Measurements from ENCODE around the gene NAT8. TPM values are rescaled to one million over a fixed set of nuclear protein-coding genes. Genes with fewer than 3 reads are reported as not detected.
"Not testable (repeated sequence)": the region's sequence is repeated elsewhere in the genome, so short reads cannot be mapped to it uniquely, and the experiment has no call there.

The NAT8 gene
- total and polyA plus RNA-seq, 8 donors: 0.09 TPM; not detected in 7

DNA sequence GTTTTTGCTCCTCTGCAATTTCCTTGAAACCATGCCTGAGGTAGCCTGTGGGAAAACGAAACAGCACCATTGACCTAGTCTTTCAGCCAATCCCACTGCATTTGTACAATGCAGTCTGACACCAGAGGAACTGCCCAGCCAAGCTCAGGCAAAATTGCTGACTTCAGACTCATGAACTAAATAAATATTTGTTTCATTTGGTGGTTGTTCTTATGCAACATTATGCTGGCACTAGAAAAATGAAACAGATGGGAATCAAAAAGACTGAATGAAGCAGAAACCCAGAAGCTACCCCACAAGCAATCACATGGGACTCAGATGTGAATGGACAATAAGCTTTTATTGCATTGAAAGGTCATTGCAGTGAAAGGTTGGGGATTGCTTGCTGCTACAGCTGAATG is 1.7 kb downstream of the NAT8 start:
- Histone ChIP-seq H3K36me3 (no peaks in the 10 kb centered on the region), H3K4me3 (no peak overlapping the region), H3K4me1 (peaks cover 3 to 6% (median 6%) of the 10 kb centered on the region in 3 donors), H3K27me3 (no peaks in the 10 kb centered on the region), H3K9me3 (no peaks in the 10 kb centered on the region), H3K27ac (no peak overlapping the region)
- 12% methylated on average over 1 of the region's 1 CpG for WGBS, 2 donors
- DNase-seq: peak in 2 of 6 donors; percentile 22 to 24
- ATAC-seq: peak; percentile 80 to 95 (median 90)
- TF ChIP-seq, protein P1, sequence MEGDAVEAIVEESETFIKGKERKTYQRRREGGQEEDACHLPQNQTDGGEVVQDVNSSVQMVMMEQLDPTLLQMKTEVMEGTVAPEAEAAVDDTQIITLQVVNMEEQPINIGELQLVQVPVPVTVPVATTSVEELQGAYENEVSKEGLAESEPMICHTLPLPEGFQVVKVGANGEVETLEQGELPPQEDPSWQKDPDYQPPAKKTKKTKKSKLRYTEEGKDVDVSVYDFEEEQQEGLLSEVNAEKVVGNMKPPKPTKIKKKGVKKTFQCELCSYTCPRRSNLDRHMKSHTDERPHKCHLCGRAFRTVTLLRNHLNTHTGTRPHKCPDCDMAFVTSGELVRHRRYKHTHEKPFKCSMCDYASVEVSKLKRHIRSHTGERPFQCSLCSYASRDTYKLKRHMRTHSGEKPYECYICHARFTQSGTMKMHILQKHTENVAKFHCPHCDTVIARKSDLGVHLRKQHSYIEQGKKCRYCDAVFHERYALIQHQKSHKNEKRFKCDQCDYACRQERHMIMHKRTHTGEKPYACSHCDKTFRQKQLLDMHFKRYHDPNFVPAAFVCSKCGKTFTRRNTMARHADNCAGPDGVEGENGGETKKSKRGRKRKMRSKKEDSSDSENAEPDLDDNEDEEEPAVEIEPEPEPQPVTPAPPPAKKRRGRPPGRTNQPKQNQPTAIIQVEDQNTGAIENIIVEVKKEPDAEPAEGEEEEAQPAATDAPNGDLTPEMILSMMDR (IDR thresholded peaks at IDR 0.05): no peak
- intact Hi-C loops (cut with DNase I): no loop called here
- FAIRE-seq: no peak

DNA sequence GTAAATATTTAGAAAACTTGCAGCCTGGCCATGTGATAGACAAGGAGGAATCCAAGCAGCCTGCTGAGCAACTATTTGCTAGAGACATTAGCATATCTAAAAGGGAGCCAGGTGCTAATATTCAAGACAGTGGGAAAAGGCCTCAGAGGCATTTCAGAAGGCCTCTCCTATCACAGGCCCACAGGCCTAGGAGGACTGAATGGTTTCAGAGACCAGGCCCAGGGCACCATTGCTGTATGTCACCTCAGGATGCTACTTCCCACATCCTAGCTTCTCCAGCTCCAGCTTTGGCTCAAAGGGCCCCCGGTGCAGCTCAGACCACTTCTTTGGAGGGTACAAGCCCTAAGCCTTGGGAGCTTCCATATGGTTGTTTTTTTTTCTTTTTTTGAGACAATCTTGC is 3.8 kb downstream of the NAT8 start:
- Histone ChIP-seq H3K27ac (no peak overlapping the region), H3K4me1 (peaks cover 3 to 6% (median 6%) of the 10 kb centered on the region in 3 donors), H3K36me3 (no peaks in the 10 kb centered on the region), H3K9me3 (no peaks in the 10 kb centered on the region), H3K27me3 (no peaks in the 10 kb centered on the region), H3K4me3 (no peak overlapping the region)
- intact Hi-C loops (cut with DNase I): no loop called here
- ATAC-seq (no peak), DNase-seq (no peak), FAIRE-seq (no peak)
- 94 to 100% methylated on average over 1 of the region's 1 CpG for WGBS, 2 donors
- TF ChIP-seq, protein P1 (IDR thresholded peaks at IDR 0.05): no peak

DNA sequence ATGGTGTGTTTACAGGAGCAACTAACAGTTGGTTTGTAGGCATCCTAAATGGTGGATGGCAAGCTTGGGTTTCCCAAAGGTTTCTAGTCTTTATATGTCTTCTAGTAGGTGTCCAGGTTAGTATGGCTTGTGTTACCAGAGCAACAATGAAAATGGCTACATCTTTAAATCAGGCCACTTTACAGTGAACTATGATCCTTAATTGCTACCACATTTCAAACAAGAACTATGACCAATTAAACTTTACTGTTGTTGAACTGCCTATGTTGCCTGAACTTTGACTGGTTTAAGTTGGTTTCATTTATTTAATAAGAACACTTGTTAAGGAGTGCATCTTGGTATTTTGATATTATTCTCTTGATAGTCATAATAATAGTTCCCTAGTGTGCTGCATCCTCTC is 5.2 kb downstream of the NAT8 start:
- ATAC-seq; intact Hi-C loops (cut with DNase I): not testable (repeated sequence)

DNA sequence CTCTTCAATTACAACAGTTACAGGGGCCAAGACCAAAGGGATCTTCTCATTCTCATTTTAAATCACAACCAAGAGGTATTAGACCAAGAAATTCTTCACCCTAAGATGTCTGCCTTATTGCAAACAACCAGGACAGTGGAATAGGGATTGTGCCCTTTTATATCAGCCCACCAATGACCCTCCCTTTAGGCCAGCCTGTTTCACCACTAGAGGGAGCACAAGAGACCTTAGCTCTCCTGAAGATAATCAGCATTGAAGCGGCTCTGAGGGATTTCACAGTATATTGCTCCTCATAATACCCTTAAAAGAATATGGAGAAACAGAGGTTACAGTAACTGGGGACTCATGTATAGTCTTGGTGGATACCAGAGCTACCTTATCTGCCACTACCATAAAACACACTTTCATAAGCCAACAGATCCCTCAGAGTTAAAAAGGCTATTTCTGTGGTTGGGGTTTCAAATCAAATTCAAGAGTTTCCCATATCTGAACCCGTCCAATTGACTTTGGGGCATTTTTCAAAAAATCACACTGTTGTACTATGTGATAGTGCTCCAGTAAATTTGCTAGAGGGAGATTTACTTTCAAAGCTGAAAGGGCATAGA is 11.5 kb downstream of the NAT8 start:
- H3K4me3 ChIP-seq; intact Hi-C loops (cut with DNase I); H3K27ac ChIP-seq; H3K27me3 ChIP-seq; H3K9me3 ChIP-seq; FAIRE-seq; DNase-seq; H3K36me3 ChIP-seq; H3K4me1 ChIP-seq: not testable (repeated sequence)
- TF ChIP-seq, protein P1 (IDR thresholded peaks at IDR 0.05): peak; percentile 32 to 52 (median 42)
- ATAC-seq: peak; percentile 60 to 85 (median 82)
- 22 to 31% methylated on average over 2 of the region's 2 CpGs for WGBS, 2 donors

More for the DNA sequence above, 5.2 kb downstream of the NAT8 start:
- not testable (repeated sequence) for H3K27me3 ChIP-seq, H3K9me3 ChIP-seq, H3K36me3 ChIP-seq, H3K27ac ChIP-seq, DNase-seq, H3K4me3 ChIP-seq, H3K4me1 ChIP-seq, FAIRE-seq

DNA sequence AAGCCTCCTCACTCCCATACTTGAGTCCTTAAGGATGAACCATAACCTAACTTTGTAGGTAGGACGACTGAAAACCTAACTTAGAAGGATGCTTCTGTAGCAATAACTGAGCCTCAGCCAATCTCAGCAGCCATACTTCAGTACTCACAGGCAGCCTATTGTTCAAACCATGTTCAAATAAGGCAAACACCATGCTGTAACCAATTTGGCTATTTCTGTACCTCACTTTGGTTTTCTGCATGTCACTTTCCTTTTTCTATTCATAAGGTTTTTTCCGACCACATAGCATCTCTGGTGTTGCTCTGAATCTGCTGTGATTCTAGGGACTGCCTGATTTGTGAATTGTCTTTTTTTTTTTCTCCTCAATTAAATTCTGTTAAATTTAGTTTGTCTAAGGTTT is 13.7 kb downstream of the NAT8 start:
- DNase-seq; FAIRE-seq; ATAC-seq; H3K27me3 ChIP-seq; H3K4me3 ChIP-seq; intact Hi-C loops (cut with DNase I); H3K36me3 ChIP-seq; H3K9me3 ChIP-seq; H3K4me1 ChIP-seq; H3K27ac ChIP-seq: not testable (repeated sequence)
- WGBS, 2 donors: 82 to 90% methylated on average over 2 of the region's 2 CpGs

DNA sequence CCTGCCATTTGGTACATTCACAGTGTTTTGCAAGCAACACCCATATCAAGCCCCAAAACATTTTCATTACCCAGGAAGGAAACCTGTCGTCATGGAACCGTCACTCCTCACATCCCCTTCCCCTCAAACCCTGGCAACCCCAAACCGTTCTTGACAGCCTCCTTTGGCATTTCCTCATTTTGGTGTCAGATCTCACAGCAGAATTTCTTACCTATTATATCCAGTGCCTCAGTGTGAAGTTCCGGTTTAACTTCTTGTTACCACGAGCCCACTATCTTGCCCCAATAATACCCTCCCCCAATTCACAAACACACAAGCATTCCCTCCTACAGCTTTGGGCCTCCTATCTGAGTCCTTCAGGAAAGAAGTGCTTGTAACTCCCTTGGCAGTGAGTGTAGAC is 16.0 kb downstream of the NAT8 start:
- H3K4me3 ChIP-seq; DNase-seq; FAIRE-seq; H3K27ac ChIP-seq; H3K9me3 ChIP-seq; ATAC-seq; H3K4me1 ChIP-seq; H3K27me3 ChIP-seq; H3K36me3 ChIP-seq; intact Hi-C loops (cut with DNase I): not testable (repeated sequence)
- WGBS, 2 donors: 51 to 52% methylated on average over 5 of the region's 5 CpGs

DNA sequence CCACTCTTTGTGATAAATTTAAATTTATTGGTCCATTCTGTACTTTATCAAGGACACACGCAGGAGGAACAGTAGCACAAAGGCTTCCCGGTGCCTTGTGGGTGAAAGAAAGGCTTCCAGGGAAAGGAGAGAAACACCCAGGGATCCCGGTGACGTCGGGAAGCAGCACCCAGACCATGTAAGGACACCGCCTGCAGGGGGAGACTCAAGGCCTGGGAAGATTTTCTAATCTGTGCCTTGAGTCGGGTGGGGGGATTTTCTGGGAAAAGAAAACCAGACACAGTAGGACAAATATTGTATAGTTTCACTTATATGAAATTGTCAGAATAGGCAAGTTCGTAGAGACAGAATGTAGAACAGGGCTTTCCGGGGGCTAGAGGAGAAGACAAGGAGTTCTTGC is 17.6 kb downstream of the NAT8 start:
- ATAC-seq: peak; percentile 34 to 63 (median 48)
- H3K9me3 ChIP-seq; H3K4me3 ChIP-seq; intact Hi-C loops (cut with DNase I); H3K36me3 ChIP-seq; H3K4me1 ChIP-seq; FAIRE-seq; DNase-seq; H3K27ac ChIP-seq; H3K27me3 ChIP-seq: not testable (repeated sequence)
- WGBS, 2 donors: 61 to 97% methylated on average over 4 to 8 of the region's 9 CpGs

DNA sequence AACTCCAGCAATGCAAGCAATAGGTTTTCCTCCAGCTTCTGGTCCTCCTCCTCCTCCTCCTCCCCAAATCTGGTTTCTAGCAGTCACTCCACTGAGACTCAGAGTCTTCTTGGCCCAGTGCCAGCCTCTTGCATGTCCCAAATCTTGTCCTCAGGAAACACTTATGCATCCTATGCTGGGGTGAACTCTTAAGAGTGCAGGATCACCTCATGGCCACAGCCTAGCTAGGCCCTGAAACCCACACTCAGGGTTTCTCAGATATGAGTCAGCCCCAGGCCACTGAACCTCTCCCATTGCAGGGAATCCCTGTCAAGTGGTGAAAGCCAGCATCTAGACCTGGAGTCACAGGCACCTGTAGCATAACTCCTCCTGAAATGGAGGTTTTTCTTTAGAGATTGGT is 18.2 kb downstream of the NAT8 start:
- intact Hi-C loops (cut with DNase I); ATAC-seq; H3K27me3 ChIP-seq; H3K27ac ChIP-seq; H3K4me1 ChIP-seq; FAIRE-seq; H3K9me3 ChIP-seq; H3K4me3 ChIP-seq; H3K36me3 ChIP-seq; DNase-seq: not testable (repeated sequence)

DNA sequence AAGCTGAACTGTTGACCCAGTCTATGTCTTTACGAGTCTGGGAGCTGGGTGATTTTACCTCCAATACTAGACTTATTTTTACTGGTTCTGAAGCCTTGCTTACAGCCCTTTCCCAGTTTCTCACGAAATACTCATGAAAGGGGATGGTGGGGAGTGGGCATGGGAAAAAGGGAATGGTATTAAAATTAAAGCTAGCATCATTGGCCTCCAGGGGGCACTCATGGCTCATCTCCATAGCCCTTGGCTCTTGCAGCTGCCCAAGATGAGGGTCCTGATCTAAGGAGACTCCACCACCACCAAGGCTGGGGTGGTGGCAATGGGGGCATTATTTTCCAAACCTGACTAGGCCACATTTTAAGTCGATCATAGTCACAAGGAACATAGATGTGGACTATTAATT is 22.3 kb downstream of the NAT8 start:
- intact Hi-C loops (cut with DNase I); H3K4me1 ChIP-seq; DNase-seq; H3K36me3 ChIP-seq; H3K9me3 ChIP-seq; H3K4me3 ChIP-seq; H3K27ac ChIP-seq; FAIRE-seq; H3K27me3 ChIP-seq: not testable (repeated sequence)
- WGBS, 2 donors: 83 to 87% methylated on average over 3 of the region's 3 CpGs
- ATAC-seq: peak in 1 of 4 donors; percentile 30
